GM19467 (cell line): Measurements from ENCODE around the gene OPN3.

ENCODE experiments used
- ATAC-seq: cut with Tn5 transposase; IDR thresholded peaks from one replicate; pipeline ENCODE4 v1.9.1; 2021; ENCODE audit warnings: mild to moderate bottlenecking, moderate library complexity; ENCODE audit not compliant: unreplicated experiment

Gene OPN3

DNA sequence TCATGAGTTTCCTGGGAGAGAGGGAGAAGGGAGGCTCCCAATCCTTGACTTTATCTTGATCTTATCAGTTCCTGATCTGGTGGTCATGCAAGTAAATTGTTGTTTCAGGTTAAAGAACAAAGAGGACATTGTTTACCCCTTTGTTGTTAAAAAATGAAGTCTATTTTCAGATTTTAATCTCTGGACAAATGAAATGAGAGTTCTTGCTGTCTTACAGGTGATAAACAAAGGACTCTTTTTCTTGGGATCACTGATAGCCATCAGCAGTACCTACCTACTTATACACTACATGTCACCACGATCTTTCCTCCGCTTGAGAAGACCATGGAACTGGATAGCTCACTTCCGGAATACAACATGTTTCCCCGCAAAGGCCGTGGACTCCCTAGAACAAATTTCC, 48.4 kb downstream of the OPN3 start:
- ATAC-seq = no peak

- no peak for ATAC-seq
These were observed 48.9 kb downstream of the OPN3 start for GRCh38 chr1:241591317-241591716.

DNA sequence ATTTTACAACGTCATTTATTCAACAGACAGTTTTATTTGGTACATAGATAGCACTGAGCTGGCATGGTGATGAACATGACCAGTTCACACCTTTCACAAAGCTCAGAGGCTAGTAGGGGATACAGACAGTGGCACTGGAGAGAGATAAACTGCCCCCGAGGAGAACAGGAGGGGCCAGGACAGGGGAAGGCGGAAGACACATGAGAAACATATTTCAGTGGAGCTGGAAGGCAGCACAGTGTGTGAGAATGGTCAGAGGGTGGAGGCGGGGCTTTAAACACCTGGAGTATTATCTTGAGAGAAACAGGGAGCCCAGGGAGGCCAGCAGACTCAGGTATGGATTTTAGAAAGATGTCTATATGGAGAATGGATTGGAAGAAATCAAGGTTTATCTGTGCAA, 49.5 kb downstream of the OPN3 start:
- no peak for ATAC-seq

DNA sequence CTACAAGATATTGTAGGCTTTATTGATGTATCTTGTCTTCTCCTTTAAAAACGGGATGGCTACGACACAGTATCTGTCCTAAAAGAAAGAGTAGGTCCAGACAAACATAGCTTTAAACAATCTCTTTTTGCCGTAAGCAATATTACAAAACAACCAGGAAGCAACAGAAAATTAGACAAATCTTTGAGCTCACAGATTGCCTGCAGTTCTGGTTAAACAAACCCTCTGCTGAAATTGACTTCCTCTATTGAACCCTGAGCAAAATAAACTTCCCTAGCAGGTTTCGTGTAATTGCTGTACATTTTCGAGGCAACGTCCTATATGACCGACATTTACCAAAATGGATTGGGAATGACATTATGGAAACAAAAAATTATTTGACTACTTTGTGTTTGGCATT, 50.6 kb downstream of the OPN3 start:
- ATAC-seq = no peak

DNA sequence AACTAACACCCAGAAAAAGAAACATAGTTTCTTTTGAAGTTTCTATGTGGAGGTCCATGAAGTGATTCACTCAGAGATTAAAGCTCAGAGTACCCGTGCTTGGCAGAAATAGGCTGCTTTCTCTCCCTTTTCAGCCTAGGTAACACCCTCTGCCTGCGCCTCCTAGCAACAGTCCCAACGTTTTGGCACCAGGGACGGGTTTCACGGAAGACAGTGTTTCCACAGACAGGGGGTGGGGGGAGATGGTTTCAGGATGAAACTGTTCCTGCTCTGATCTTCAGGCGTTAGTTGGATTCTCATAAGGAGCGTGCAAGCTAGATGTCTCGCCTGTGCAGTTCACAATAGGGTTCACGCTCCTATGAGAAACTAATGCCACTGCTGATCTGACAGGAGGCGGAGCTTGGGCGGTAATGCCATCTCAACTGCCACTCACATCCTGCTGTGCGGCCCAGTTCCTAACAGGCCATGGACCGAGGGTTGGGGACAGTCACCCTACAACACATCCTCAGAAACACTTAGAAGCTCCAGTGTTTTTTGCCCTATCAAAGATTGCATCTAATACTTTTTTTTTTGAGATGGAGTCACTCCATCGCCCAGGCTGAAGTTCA, 53.2 kb downstream of the OPN3 start:
- no peak for ATAC-seq

- ATAC-seq = no peak
These were observed 57.2 kb downstream of the OPN3 start for GRCh38 chr1:241582921-241583321.

GRCh38 chr1:241579434-241579833, 60.7 kb downstream of the OPN3 start:
- ATAC-seq = no peak

GRCh38 chr1:241574154-241574553, 66.0 kb downstream of the OPN3 start:
- no peak for ATAC-seq

GRCh38 chr1:241569848-241570247, 70.3 kb downstream of the OPN3 start:
- no peak for ATAC-seq

- ATAC-seq = no peak
These were observed 79.4 kb downstream of the OPN3 start for GRCh38 chr1:241560849-241561187.

- no peak for ATAC-seq
These were observed 79.9 kb downstream of the OPN3 start for GRCh38 chr1:241560146-241560848.

DNA sequence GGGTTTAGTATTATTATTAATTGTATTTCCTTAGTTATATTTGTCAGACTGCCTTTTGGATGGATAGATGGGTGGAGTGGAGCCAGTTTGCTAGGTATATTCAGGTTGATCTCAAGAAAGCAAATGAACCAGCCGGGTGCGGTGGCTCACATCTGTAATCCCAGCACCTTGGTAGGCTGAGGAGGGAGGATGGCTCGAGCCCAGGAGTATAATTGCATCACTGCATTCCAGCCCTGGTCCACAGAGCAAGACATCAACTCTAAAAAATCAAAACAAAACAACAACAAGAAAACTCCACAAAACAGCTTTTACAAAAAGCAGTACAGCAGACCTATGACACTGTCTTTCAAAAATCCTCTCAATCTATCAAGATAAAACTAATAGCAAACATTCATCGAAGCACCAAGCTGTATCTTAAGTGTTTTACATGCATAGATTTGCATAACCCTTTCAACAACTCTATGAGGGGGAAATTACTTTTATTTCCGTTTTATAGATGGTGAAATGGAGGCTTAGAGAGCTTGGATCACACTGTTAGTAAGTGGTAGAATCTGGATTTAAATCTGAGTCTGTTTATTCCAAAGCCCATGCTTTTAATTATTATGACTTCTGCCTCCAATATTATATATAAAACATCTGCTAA, 82.5 kb downstream of the OPN3 start:
- no peak for ATAC-seq

DNA sequence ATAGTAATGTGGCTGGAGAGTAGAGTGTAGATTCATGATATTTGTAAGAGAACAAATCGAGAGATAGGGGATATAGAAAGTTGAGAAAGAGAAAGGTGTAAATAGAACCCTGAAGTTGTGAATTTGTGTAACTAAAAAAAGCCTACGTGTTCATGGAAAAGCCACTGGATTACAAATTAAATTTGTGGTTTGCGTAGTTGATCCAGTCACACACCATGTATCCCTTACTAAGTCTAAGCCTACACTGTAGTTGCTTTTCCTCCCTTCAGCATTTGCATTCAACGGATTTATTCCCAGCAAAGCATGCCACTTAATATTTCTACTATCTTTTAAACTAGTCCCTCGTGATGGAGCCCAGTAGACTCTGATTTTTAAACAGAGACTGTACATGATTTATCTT, 83.1 kb downstream of the OPN3 start:
- ATAC-seq = no peak

DNA sequence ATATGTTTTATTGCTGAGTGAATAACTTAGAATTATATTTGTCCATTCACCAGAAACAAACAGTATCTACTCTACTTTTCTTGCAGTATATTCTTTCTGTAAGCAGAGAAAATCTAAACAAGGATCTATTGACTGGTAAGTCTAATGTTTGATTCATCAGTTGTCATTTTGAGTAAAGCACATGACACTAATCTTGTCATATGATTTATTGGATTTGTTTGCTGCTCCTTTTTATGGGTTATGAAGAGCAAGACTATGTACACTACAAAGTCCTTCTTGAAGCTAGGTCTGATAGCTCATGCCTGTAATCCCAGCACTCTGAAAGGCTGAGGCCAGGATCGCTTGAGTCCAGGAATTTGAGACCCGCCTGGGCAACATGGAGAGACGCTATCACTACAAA, 84.6 kb downstream of the OPN3 start:
- ATAC-seq = no peak

DNA sequence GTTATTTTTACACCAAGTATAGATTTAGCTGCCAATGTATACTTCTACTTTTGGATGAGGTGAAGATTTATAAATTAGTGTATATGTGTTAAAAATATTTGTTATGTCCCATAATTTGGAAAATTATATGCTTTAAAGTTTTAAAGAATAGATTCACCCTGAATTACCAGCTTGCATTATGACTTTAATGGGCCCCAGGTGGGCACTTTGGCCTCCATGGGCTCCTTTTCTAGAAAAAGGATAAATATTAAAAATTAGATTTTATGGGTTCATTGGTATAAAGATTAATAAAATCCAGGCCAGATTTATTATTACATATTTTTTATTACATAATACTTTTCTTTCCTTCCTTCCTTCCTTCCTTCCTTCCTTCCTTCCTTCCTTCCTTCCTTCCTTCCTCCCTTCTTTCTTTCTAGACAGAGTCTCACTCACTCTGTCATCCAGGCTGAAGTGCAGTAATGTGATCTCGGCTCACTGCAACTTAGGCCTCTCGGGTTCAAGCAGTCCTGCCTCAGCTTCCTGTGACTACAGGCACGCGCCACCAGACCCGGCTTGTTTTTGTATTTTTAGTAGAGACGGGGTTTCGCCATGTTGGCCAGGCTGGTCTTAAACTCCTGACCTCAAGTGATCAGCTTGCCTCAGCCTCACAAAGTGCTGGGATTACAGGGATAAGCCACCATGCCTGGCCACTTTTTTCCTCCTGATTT, 86.1 kb downstream of the OPN3 start:
- no peak for ATAC-seq

DNA sequence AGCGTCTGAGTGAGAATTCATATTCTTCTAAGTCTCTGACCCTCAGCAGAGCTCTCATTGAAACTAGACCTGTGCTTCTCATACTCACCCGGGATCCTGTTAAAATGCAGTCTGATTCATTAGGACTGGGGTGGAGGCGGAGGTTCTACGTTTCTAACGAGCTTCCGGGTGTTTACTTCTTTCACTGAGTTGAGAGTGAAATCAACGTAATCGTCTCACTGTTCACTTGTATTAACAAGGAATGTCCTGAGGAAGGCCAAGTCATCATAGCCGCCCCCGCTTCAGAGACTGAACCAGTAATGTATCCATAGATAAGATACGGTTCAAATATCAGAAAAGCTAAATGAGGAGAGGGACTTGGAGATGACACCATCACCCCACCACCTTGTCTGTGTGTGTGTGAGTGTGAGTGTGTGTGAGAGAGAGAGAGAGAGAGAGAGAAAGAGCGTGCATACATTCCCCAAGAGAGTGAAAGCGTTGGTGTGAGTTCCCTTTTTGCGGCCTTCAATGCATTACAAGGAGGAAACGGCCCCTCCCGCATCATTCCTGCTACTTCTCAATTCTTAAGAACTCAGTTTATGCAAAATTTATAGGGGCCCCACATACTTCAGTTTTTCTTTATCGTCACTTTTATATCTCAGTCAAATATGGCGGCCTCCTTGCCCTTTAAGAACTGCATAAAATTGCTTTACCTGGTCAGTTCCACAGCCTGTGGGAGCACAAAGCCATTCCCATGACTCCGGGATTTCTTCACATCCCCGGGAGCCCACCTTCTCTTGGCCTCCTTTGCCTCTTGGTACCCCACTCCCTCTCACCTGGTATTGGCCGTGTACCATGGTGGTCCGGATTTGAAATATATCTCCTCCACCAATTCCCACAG, 88.2 kb downstream of the OPN3 start:
- peak; percentile 83 for ATAC-seq

- no peak for ATAC-seq
These were observed 89.9 kb downstream of the OPN3 start for GRCh38 chr1:241550318-241550717.

DNA sequence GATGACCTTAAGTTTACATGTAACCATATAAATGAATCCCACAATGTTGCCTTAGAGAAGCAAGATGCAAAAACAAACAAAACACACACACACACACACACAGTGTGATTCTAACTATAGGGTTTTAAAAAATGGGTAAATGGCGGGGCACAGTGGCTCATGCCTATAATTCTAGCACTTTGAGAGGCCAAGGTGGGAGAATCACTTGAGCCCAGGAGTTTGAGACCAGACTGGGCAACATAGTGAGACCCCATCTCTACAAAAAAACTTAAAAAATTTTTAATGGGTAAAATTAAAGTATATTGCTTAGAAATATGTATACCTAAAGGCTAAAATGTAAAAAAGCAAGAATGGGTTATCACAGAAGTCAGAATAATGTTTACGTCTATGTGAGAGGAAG, 92.2 kb downstream of the OPN3 start:
- ATAC-seq = no peak
